GM23248 (cell line): ENCODE measurements around the gene WDR62. TPM values are rescaled to one million over a fixed set of nuclear protein-coding genes. Genes with fewer than 3 reads are reported as not detected.

Experiments used
- DNase-seq: peaks from one replicate; pipeline ENCODE4 v3.0.0-alpha.2; 2015
- H2AFZ ChIP-seq: fragments of 200-600 bp; sonication (generic); 2 replicates; pipeline ENCODE4 v1.6.1; 2016; ENCODE audit warnings: antibody characterized with exemption
- H3F3A ChIP-seq: fragments of 200-600 bp; sonication (generic); 2 replicates; pipeline ENCODE4 v1.6.1; 2016; ENCODE audit warnings: mild to moderate bottlenecking, antibody characterized with exemption, mixed run types; ENCODE audit not compliant: insufficient read depth
- H3K27ac ChIP-seq: fragments of 200-600 bp; sonication (generic); 2 replicates; pipeline ENCODE4 v1.5.1; 2016; ENCODE audit warnings: mild to moderate bottlenecking
- H3K27me3 ChIP-seq: fragments of 200-600 bp; sonication (generic); replicated peaks from 2 replicates; pipeline ENCODE4 v1.6.1; 2016; ENCODE audit warnings: mild to moderate bottlenecking; ENCODE audit not compliant: insufficient read depth
- H3K36me3 ChIP-seq: fragments of 200-600 bp; sonication (generic); 2 replicates; pipeline ENCODE4 v1.6.1; 2016; ENCODE audit warnings: low read depth, mild to moderate bottlenecking
- H3K4me1 ChIP-seq: fragments of 200-600 bp; sonication (generic); 2 replicates; pipeline ENCODE4 v1.6.1; 2016; ENCODE audit warnings: mild to moderate bottlenecking; ENCODE audit not compliant: insufficient read depth
- H3K4me2 ChIP-seq: fragments of 200-600 bp; sonication (generic); one replicate; pipeline ENCODE4 v1.6.1; 2016; ENCODE audit warnings: mild to moderate bottlenecking; ENCODE audit not compliant: unreplicated experiment
- H3K4me3 ChIP-seq: fragments of 200-600 bp; sonication (generic); 2 replicates; pipeline ENCODE4 v1.5.1; 2016; ENCODE audit warnings: mild to moderate bottlenecking
- H3K79me2 ChIP-seq: fragments of 200-600 bp; sonication (generic); 2 replicates; pipeline ENCODE4 v1.6.1; 2016; ENCODE audit warnings: mild to moderate bottlenecking; ENCODE audit not compliant: insufficient read depth
- H3K9ac ChIP-seq: fragments of 200-600 bp; sonication (generic); 2 replicates; pipeline ENCODE4 v1.6.1; 2016; ENCODE audit warnings: mild to moderate bottlenecking
- H3K9me2 ChIP-seq: fragments of 200-600 bp; sonication (generic); 2 replicates; pipeline ENCODE4 v1.6.1; 2016; ENCODE audit warnings: mixed run types, mild to moderate bottlenecking, moderate library complexity; ENCODE audit not compliant: insufficient read depth
- H3K9me3 ChIP-seq: fragments of 200-600 bp; sonication (generic); one replicate; pipeline ENCODE4 v1.6.1; 2017; ENCODE audit warnings: low read depth
- H4K20me1 ChIP-seq: fragments of 200-600 bp; sonication (generic); 2 replicates; pipeline ENCODE4 v1.6.0; 2016; ENCODE audit not compliant: insufficient read depth
- EZH2 ChIP-seq: fragments of 200-600 bp; sonication (generic); IDR thresholded peaks from 2 replicates; pipeline ENCODE4 v1.6.1; 2018; ENCODE audit warnings: antibody characterized with exemption, mild to moderate bottlenecking; ENCODE audit not compliant: insufficient read depth, poor library complexity, severe bottlenecking
- EZH2phosphoT487 ChIP-seq: fragments of 200-600 bp; sonication (generic); IDR thresholded peaks from 2 replicates; pipeline ENCODE4 v1.6.1; 2018; ENCODE audit warnings: antibody characterized with exemption, moderate library complexity, mild to moderate bottlenecking, low read depth; ENCODE audit not compliant: insufficient read depth
- WGBS, 2 experiments: methylation state at CpG; one replicate each; pipeline ENCODE4 v1.1.6; 2015 to 2017; ENCODE audit warnings: low lambda C conversion rate in 2 of 2, low coverage in 1 of 2; ENCODE audit errors: missing lambda C conversion rate in 2 of 2; 5-methylcytosine and 5-hydroxymethylcytosine counted together
- in situ Hi-C: fragments of 300-500 bp; cut with MboI; formaldehyde crosslinking; loops from 2 replicates; pipeline ENCODE4 v1.15.0; 2020
- polyA plus RNA-seq: library from polyadenylated mRNA; unstranded; fragments of >200 nt; fragmentation: Nextera tagmentation; extraction: Ambion mirVana; gene quantifications from 2 replicates; pipeline ENCODE4 v1.2.1, GENCODE V29; 2016
- total RNA-seq: library from RNA; depleted of rRNA; stranded (reverse); fragments of >200 nt; shearing (Covaris generic); gene quantifications from 2 replicates; pipeline ENCODE4 v1.2.3, GENCODE V29; 2014

The WDR62 gene
- total and polyA plus RNA-seq, 2 experiments from 2014 or later, result 2.7 to 2.8 TPM

DNA sequence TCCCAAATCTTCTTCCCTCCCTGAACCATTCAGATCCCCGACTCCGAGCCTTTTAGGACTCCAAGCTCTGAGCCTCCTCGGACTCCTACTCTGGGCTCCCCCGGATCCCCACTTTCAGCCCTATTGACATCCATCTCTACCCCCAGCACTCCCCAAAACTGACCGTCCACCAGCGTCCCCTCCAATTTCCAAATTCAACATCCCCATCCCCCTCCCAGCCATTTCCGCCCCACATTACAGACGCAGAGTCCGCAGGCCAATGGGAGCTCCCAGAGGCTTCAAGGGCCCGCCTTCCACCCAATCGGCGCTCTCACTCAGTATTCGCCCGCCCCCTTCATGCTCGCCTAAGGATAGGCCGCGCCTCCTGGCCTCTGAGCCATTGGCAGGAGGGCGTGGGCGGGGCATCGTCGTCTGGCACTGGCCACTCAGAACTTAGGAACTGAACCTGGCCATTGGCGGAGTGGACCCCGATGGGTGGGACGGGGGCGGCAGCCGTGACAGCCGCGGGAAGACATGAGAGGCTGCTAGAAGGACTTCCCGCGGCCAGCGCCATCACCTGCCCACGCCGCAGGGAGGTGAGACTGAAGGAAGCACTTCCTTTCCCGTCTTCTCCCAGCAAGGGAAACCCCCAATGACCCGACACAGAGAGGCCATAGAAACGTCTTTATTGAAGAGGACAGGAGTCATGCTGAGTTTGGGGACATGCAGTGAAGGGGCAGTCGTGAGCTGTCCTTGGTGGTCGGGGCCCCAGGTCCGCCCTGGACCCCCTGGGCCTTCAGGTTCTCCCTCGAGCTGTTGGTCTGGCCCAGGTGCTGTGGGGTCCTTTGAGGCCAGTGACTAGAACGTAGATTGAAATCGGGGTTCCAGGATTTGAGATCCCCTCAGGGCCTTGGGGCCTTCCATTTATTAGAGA is 40.4 kb upstream of the WDR62 start, which contains the start of gene ALKBH6:
Gene ALKBH6, minus strand, starts transcription at position 202 of the 913 bp plus-strand sequence. CDS start 816 bp downstream, outside the sequence.
- Histone ChIP-seq H3K79me2 (peaks cover 14% of the 10 kb centered on the region), H3K9me2 (no peaks in the 10 kb centered on the region), H3K4me1 (no peaks in the 10 kb centered on the region), H4K20me1 (no peaks in the 10 kb centered on the region), H2AFZ (peak within 1 kb of the TSS; percentile 89), H3K36me3 (peaks cover 6% of the 10 kb centered on the region; the same call in 1 of the 2 replicates), H3K4me2 (peak within 1 kb of the TSS; percentile 99), H3F3A (peaks cover 8% of the 10 kb centered on the region; the same call in 1 of the 2 replicates), H3K4me3 (peak within 1 kb of the TSS; percentile 98), H3K9ac (peak within 1 kb of the TSS; percentile 91), H3K27ac (peak within 1 kb of the TSS; percentile 34), H3K27me3 (no peaks in the 10 kb centered on the region), H3K9me3 (no peaks in the 10 kb centered on the region)
- in situ Hi-C loops, result no loop called here
- WGBS, 2 experiments, result 2 to 4% methylated on average over 40 to 42 of the region's 42 CpGs
- DNase-seq, result peak; percentile 100
- TF ChIP-seq EZH2 (no peak), EZH2phosphoT487 (no peak)

DNA sequence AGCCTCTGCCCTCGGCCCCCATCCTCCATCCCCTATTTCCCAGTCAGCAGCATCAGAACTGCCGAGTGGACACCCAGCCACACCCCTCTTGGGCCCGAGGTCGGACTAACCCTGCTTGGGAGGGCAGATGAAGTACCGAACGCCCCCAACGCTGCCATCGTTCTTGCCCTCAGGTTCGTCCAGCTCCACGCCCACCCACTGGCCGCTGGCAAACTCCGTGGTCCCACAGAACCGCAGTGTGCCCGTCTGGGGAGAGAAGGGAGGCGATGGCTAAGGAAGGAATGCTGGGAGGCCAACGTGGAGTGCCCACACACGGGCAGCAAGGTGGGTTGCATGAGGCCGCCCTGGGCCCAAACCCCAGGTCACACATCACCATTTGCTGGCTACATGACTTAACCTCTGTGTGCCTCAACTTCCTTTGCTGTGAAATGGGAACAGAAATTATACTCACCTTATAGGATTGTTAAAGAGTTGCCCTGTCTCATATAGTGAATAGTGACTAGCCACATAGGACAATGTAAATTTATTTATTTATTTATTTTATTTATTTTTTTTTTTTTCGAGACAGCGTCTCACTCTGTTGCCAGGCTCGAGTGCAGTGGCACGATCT is 35.5 kb upstream of the WDR62 start:
- no peaks in the 10 kb centered on the region for H3K27me3 ChIP-seq
- H3K79me2 ChIP-seq, result no peaks in the 10 kb centered on the region
- no peak overlapping the region for H3K4me3 ChIP-seq
- H3K9me3 ChIP-seq, result no peaks in the 10 kb centered on the region
- WGBS, 2 experiments, result 89% methylated on average over 22 of the region's 22 CpGs
- in situ Hi-C loops, result no loop called here
- no peak for DNase-seq
- no peak for TF ChIP-seq EZH2
- no peak for TF ChIP-seq EZH2phosphoT487
- no peak overlapping the region for H3K27ac ChIP-seq
- no peaks in the 10 kb centered on the region for H3K4me1 ChIP-seq
- H4K20me1 ChIP-seq, result no peaks in the 10 kb centered on the region
- H3K36me3 ChIP-seq, result peaks cover 16% of the 10 kb centered on the region; the same call in 1 of the 2 replicates
- H3K9ac ChIP-seq, result no peak overlapping the region
- H3K4me2 ChIP-seq, result no peak overlapping the region
- H2AFZ ChIP-seq, result no peak overlapping the region
- peaks cover 8% of the 10 kb centered on the region; the same call in 1 of the 2 replicates for H3F3A ChIP-seq
- no peaks in the 10 kb centered on the region for H3K9me2 ChIP-seq

DNA sequence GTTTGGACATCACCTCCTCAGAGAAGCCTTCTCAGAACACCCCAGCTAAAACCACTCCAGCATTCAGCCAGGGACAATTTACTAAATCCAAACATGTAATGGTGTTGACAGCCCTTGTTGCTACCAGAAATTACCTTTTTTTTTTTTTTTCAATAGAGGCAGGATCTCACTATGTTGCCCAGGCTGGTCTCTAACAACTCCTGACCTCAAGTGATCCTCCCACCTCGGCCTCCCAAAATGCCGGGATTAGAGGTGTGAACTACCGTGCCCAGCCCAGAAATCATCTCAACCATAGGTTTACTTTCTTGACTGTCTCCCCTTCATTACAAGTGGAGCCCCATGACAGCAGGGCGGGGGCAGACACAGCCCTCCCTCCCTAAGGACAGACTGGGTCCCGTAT is 31.3 kb upstream of the WDR62 start:
- Histone ChIP-seq H3K36me3 (peaks cover 14% of the 10 kb centered on the region; the same call in 1 of the 2 replicates), H3K4me2 (no peak overlapping the region), H3K27ac (no peak overlapping the region), H3K79me2 (no peaks in the 10 kb centered on the region), H3K27me3 (no peaks in the 10 kb centered on the region), H4K20me1 (no peaks in the 10 kb centered on the region), H3K9ac (no peak overlapping the region), H2AFZ (no peak overlapping the region), H3K9me3 (no peaks in the 10 kb centered on the region), H3K4me1 (no peaks in the 10 kb centered on the region), H3K4me3 (no peak overlapping the region), H3K9me2 (no peaks in the 10 kb centered on the region), H3F3A (no peaks in the 10 kb centered on the region)
- no peak for TF ChIP-seq EZH2
- no peak for TF ChIP-seq EZH2phosphoT487
- in situ Hi-C loops, result no loop called here
- 95 to 97% methylated on average over 5 of the region's 5 CpGs for WGBS, 2 experiments
- no peak for DNase-seq

DNA sequence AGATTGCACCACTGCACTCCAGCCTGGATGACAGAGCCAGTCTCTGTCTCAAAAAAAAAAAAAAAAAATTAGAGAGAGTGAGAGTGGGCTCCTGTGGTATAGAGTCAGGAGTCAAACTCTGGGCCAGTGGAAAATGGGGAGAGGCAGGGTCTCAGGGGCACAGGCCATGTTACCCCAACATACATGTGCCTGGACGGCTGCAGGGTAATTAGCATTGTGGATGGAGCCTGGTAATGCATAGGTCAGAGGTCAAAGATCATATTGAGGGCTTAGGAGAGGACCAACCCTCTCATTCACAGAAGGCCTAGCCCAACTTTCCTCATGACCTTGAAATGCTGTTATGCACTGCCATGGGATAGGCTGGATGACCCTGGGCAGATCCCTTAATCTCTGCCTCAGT is 29.2 kb upstream of the WDR62 start:
- Histone ChIP-seq H3K9ac (no peak overlapping the region), H3K27ac (no peak overlapping the region), H3K79me2 (no peaks in the 10 kb centered on the region), H3K27me3 (no peaks in the 10 kb centered on the region), H4K20me1 (no peaks in the 10 kb centered on the region), H3K4me1 (no peaks in the 10 kb centered on the region), H3K9me2 (no peaks in the 10 kb centered on the region), H3K36me3 (peaks cover 14% of the 10 kb centered on the region; the same call in 1 of the 2 replicates), H3F3A (no peaks in the 10 kb centered on the region), H3K4me3 (no peak overlapping the region), H3K9me3 (no peaks in the 10 kb centered on the region), H3K4me2 (no peak overlapping the region), H2AFZ (no peak overlapping the region)
- in situ Hi-C loops, result no loop called here
- DNase-seq, result no peak
- WGBS, 2 experiments, result 52 to 58% methylated on average over 1 of the region's 1 CpG
- no peak for TF ChIP-seq EZH2
- TF ChIP-seq EZH2phosphoT487, result no peak
